GM04503 (cell line): ENCODE results near the gene ZNF281.

Experiments used
- DNase-seq: peaks from one replicate; pipeline ENCODE4 v3.0.0-alpha.2; 2012; ENCODE audit warnings: low read depth

Gene ZNF281

GRCh38 chr1:200386416-200386815, 23.4 kb downstream of the ZNF281 start:
- no peak for DNase-seq

DNA sequence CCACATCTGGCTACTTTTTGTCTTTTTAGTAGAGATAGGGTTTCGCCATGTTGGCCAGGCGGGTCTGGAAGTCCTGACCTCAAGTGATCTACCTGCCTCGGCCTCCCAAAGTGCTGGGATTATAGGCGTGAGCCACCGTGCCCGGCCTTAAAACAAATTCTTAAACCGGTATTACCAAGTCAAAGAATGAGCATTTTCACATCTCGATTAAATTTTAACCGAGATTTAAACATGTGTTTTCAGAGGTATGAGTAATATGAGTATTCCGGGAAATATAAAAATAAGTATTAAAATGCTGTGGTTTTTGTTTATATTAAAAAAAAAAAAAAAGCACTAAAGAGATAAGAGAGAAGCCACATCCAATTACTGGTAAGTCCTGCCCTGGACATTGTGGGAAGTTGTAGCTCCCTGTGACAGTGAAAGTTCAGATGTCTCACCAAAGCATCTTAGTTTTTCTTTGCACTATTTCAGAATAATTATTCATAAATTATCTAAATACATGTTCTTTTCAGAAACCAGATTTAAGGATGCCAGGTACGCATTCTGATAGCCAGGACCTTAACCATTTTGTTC, 24.9 kb downstream of the ZNF281 start:
- DNase-seq: no peak

- DNase-seq: no peak
These were observed 28.4 kb downstream of the ZNF281 start for GRCh38 chr1:200381256-200381984.

- DNase-seq: no peak
These were observed 29.2 kb downstream of the ZNF281 start for GRCh38 chr1:200380589-200381021.

GRCh38 chr1:200379940-200380588, 29.8 kb downstream of the ZNF281 start:
- DNase-seq: no peak

GRCh38 chr1:200379432-200379757, 30.4 kb downstream of the ZNF281 start:
- DNase-seq: peak; percentile 98

DNA sequence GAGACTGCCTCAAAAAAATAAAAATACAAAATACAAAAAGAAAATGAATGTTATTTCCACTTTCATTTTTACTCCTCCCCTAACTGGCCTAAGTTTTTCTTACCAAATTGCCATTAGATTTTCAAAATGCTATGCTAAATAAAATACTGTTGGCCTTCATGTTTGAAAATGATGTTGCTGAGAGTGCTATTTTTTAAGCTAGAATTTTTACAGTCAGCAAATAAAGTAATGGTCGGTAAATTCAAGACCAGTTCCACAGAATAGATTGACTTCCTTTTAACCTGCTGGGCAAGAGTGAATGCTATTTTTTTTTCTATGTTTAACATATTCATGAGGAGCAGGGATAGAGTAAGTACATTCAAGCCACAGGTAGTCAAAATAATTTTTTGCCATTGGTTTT, 31.7 kb downstream of the ZNF281 start:
- no peak for DNase-seq

GRCh38 chr1:200376528-200376927, 33.3 kb downstream of the ZNF281 start:
- DNase-seq: no peak

GRCh38 chr1:200374569-200375295, 35.1 kb downstream of the ZNF281 start:
- DNase-seq: no peak

- DNase-seq: no peak
These were observed 36.0 kb downstream of the ZNF281 start for GRCh38 chr1:200373811-200374231.

DNA sequence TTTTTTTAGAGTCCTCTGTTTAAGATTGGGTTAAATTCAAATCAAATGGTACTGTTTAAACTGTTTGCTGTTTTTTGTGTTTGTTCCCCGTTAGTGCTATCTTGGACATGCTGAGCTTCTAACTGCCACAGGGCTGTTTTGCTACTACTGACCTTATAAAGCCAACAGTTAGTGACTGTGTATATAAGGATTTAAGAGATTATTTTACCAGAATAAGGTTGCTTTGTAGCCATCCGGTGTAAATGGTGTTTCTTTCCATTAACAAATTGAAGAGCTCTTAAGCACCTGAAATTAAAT, 37.0 kb downstream of the ZNF281 start:
- DNase-seq: no peak

GRCh38 chr1:200372095-200372884, 37.5 kb downstream of the ZNF281 start:
- peak; percentile 72 for DNase-seq

DNA sequence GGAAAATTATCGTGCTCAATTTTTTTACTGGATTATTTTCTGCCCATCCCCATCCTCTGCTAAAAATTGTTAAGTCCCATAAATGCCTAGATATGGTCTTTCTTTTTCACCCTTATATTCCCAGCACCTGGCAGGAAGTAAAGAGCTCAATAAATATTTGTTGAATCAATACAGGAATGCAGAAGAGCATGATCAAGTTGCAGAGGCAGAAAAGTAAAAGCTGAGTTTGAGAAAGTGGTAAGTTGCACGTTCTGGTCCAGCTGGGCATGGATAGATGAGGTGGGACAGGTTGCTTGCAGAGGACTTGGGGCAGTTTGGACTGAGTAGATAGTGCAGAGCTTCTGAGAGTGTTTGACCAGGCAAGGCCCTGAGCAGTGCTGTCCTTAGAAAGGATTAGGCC, 40.1 kb downstream of the ZNF281 start:
- DNase-seq: no peak

DNA sequence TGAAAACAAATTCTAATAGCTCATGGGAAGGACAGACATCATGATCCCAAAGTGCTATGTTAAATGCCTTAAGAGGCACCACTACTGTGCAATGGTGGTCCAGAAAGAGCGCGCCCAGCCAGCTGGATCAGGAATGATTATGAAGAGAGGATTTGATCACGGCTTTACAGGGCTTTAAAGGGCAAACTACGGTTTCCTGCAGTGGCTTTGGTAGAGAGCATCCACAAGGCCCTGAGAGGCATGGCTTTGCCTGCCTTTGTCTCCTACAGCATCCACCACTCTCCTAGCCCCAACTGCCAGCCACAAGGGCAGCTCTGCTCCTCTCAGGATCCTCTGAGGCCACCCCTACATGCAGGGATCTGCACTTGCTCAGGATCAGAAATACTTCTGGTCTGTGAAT, 40.7 kb downstream of the ZNF281 start:
- DNase-seq: no peak

DNA sequence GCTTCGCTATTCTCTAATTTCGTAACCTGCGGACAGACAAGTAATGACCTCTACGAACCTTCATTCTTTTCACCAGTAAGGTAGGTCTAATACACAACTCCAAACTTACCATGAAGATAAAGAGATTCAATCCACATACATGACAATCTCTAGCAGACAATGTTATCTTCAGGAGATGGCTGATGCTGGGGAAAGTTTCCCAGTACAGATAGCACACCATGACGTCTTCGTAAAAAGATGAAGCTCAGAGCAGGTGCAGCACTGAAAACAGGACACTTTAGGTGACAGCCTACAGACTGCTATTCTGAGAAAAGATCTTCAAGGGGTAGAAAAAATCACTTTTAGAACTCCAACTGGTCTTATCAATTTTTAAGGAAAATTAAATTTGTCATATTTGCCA, 41.3 kb downstream of the ZNF281 start:
- DNase-seq: no peak

- DNase-seq: peak; percentile 59
These were observed 41.8 kb downstream of the ZNF281 start for GRCh38 chr1:200367841-200368534.

DNA sequence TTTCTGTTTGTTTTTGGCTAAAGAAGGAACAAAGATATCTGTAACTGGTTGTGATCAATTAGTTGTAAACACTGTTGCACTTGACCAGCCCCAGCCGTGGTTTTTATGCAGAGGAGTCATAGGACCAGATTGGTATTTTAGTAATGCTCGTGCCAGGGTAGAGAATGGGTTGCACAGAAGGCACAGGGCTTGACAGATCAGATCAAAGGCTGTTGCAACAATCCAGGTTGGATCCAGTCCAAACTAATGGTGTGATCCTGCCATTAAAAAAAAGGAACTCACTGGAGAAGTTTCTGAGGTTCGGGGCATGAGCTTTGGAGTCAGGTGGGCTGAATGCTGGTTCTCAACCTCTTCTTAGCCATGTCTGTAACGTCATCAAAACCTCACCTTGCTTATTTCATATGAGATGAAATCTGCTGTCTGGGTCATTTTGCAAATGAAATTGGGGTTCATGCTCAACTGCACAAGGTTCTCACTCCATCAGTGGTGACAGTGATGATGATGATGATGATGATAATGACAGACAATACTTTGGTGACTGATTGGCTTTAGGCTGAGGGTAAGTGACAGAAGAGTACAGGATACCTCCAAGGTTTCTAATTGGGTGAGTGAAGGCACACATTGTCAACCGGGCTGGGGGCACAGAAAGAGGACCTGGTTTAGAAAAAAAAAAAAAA, 43.1 kb downstream of the ZNF281 start:
- no peak for DNase-seq

- no peak for DNase-seq
These were observed 43.9 kb downstream of the ZNF281 start for GRCh38 chr1:200365897-200366426.

DNA sequence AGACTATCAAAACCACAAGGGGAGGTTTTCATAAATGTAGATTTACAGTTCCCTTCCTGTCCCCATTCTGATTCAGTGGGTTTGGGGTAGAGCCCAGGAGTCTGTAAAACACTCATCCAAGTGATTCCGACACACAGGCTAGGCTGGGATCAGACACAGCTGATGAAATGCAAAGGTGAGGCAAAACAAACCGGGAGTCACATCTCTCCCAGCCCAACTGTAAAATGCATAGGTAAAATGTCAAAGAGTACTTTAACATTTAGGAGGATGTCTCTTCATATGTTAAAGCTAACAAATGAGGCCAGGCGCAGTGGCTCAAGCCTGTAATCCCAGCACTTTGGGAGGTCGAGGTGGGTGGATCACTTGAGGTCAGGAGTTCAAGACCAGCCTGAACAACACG, 45.0 kb downstream of the ZNF281 start:
- DNase-seq: no peak

DNA sequence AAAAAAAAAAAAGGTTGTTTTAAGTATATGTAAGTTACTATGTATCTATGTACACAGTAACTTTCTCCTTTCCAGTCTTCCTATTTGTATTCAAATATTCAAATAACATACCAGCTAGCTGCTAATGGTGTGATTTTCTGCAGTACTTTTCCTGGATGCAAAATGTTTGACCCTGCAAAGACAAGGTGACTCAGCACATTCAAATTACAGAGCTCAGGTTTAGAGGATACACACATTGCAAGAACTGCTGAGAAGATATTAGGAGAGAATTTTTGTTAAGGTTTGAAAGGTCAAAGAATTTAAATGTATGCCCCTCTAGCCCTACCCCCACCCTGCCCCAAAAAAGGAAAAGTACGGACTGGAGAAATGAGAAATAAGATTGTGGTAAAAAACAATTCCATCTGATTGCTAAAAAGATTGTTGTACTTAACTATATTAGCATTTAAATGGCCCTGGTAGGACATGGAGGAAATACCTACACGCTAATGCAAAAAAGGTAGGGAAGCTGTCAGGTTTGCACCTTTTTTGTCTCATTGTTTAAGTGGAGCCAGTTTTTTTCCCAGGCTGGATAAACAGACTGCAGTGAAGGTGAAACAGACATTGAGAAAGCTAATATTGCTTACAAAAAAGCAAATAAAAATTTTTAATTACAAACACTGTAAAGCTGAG, 45.6 kb downstream of the ZNF281 start:
- DNase-seq: no peak
